Gastroesophageal sphincter (tissue), 4 donors: ENCODE data around the gene TPX2. TPM values are rescaled to one million over a fixed set of nuclear protein-coding genes. Genes with fewer than 3 reads are reported as not detected.

Experiments
- ATAC-seq: fragments of 150-250 bp; one replicate; pipeline ENCODE4 v1.9.1; 2016; ENCODE audit warnings: mild to moderate bottlenecking, moderate library complexity
- H3K27ac ChIP-seq, 4 donors: fragments of 200-600 bp; sonication (generic) in 3 of 4; 1 replicate in 3 of 4; 2 replicates in 1 of 4; pipeline ENCODE4 v1.5.1; 2016 to 2019
- H3K27me3 ChIP-seq: fragments of 200-600 bp; sonication (generic); one replicate; pipeline ENCODE4 v1.5.1; 2019
- H3K36me3 ChIP-seq, 2 donors: fragments of 200-600 bp; sonication (generic); one replicate each; pipeline ENCODE4 v1.5.1; 2019; ENCODE audit warnings: control low read depth in 1 of 2
- H3K4me1 ChIP-seq, 3 donors: fragments of 200-600 bp; sonication (generic); 1 replicate in 2 of 3; 2 replicates in 1 of 3; pipeline ENCODE4 v1.5.1; 2016 to 2019; ENCODE audit warnings: control low read depth in 2 of 3
- H3K4me3 ChIP-seq, 2 donors: fragments of 200-600 bp; sonication (generic); one replicate each; pipeline ENCODE4 v1.5.1; 2019; ENCODE audit warnings: mild to moderate bottlenecking in 1 of 2, moderate library complexity in 1 of 2
- H3K9me3 ChIP-seq, 3 donors: fragments of 200-600 bp; sonication (generic); one replicate each; pipeline ENCODE4 v1.5.1; 2017 to 2019; ENCODE audit warnings: control low read depth in 2 of 3
- CTCF ChIP-seq, 4 experiments: fragments of 200-600 bp in 2 of 4; fragments of 450-650 bp in 2 of 4; sonication (generic) in 1 of 4; IDR thresholded peaks; one replicate each; pipeline ENCODE4 v1.5.1; 2017 to 2019; ENCODE audit warnings: antibody characterized with exemption in 4 of 4, mild to moderate bottlenecking in 2 of 4, moderate library complexity in 2 of 4
- EP300 ChIP-seq: sonication (generic); formaldehyde crosslinking; IDR thresholded peaks from one replicate; pipeline ENCODE4 v1.6.1; 2017; ENCODE audit warnings: antibody characterized with exemption, mild to moderate bottlenecking
- POLR2A ChIP-seq, 2 donors: fragments of 450-650 bp; IDR thresholded peaks; one replicate each; pipeline ENCODE4 v1.6.1; 2017; ENCODE audit warnings: antibody characterized with exemption in 2 of 2, mild to moderate bottlenecking in 2 of 2, moderate library complexity in 1 of 2
- POLR2AphosphoS5 ChIP-seq: sonication (generic); formaldehyde crosslinking; IDR thresholded peaks from one replicate; pipeline ENCODE4 v1.6.1; 2017; ENCODE audit warnings: antibody characterized with exemption
- whole genome bisulfite sequencing, 2 donors: methylation state at CpG; one replicate each; pipeline ENCODE4 v1.1.5; 2018; ENCODE audit warnings: low coverage in 1 of 2; 5-methylcytosine and 5-hydroxymethylcytosine counted together
- total RNA-seq, 4 donors: library from RNA; depleted of rRNA; stranded (reverse); fragments of >200 nt; gene quantifications; one replicate each; pipeline ENCODE4 v1.1.0, GENCODE V29; 2016

The TPX2 gene
- total RNA-seq, 4 donors from 2014 or later: 0.13 to 1.4 (median 0.74) TPM

DNA sequence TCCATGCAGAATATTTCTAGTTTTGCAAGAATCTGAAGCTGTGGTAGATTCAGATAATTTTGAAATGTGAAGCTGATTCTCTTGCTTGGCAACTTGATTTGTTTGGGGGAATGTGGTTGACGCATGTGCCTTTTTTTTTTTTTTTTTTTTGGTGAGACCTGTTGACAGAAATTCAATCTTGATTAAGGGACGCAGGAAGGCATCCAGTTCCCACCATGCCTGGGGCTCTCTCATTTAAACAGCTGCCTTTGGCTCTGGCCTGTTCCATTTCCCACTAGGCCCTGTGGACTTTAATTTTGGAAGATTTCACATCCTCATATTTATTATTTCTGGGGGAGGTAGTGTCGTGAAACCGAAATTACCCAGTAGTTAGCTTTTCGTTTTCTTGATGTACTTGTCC lies 8.6 kb downstream of the TPX2 start:
- Histone ChIP-seq H3K4me1 (peaks cover 0 to 7% (median 0%) of the 10 kb centered on the region in 3 donors), H3K9me3 (no peaks in the 10 kb centered on the region), H3K4me3 (no peak overlapping the region), H3K27me3 (no peaks in the 10 kb centered on the region), H3K36me3 (no peaks in the 10 kb centered on the region), H3K27ac (no peak overlapping the region)
- TF ChIP-seq POLR2A (IDR thresholded peaks at IDR 0.05) (no peak), EP300 (no peak), CTCF (IDR thresholded peaks at IDR 0.05) (no peak), POLR2AphosphoS5 (no peak)
- 20 to 67% methylated on average over 4 to 5 of the region's 5 CpGs for WGBS, 2 donors
- no peak for ATAC-seq

DNA sequence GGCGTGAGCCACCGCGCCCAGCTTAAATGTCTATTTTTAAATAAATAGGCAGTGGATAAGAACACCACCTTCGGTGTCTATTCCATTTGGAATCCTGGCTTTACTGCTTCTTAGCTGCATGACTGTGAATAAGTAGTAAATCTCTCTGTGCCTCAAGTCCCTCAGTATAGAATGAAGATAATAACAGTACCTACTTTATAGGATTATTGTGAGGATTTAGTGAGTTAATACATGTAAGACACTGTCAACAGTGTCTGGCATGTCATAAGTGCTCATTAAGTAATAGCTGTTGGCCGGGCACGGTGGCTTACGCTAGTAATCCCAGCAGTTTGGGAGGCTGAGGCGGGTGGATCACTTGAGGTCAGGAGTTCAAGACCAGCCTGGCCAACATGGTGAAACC lies 10.1 kb downstream of the TPX2 start:
- Histone ChIP-seq H3K4me3 (no peak overlapping the region), H3K36me3 (no peaks in the 10 kb centered on the region), H3K27ac (no peak overlapping the region), H3K9me3 (no peaks in the 10 kb centered on the region), H3K4me1 (peaks cover 0 to 7% (median 0%) of the 10 kb centered on the region in 3 donors), H3K27me3 (no peaks in the 10 kb centered on the region)
- no peak for ATAC-seq
- TF ChIP-seq POLR2AphosphoS5 (no peak), POLR2A (IDR thresholded peaks at IDR 0.05) (no peak), EP300 (no peak), CTCF (IDR thresholded peaks at IDR 0.05) (no peak)
- 87 to 97% methylated on average over 8 of the region's 8 CpGs for WGBS, 2 donors

DNA sequence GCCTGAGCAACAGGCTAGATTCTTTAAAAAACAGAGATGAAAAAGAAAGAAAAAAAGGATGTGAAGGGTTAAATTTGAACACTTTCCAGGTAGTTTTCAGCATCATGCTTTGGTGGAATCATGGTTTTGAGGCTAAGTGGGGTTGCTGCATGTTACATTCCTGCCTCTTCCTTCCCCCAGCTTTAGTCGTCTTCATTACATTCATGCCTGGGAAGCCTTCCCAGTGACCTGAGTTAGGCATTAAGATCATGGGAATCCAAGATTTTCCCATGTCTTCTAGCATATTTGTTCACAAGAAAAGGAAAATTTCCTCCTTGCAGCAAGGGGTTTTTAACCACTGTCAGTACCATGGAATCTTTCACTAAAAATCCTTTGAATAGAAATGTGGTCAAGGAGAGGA lies 12.0 kb downstream of the TPX2 start:
- TF ChIP-seq CTCF (IDR thresholded peaks at IDR 0.05) (no peak), EP300 (no peak), POLR2A (IDR thresholded peaks at IDR 0.05) (no peak), POLR2AphosphoS5 (no peak)
- H3K36me3 ChIP-seq: no peaks in the 10 kb centered on the region
- H3K9me3 ChIP-seq: no peaks in the 10 kb centered on the region
- H3K27ac ChIP-seq: no peak overlapping the region
- 26 to 38% methylated on average over 1 of the region's 1 CpG for WGBS, 2 donors
- H3K4me3 ChIP-seq: no peak overlapping the region
- no peak for ATAC-seq
- peaks cover 0 to 7% (median 0%) of the 10 kb centered on the region in 3 donors for H3K4me1 ChIP-seq
- no peaks in the 10 kb centered on the region for H3K27me3 ChIP-seq

DNA sequence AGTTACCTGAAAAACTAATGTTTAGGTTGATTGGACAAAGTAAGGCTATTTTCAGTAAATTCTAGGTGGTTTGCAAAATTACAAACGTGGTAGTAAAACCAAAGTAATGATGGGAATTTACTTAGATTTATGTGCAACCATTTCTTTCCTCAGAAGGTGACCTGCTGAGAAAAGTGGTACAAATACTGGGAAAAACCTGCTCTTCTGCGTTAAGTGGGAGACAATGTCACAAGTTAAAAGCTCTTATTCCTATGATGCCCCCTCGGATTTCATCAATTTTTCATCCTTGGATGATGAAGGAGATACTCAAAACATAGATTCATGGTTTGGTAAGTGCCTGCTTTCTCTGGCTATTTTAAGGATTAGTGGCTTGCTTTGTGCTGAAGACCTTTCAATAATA lies 18.2 kb downstream of the TPX2 start:
- no peaks in the 10 kb centered on the region for H3K9me3 ChIP-seq
- TF ChIP-seq EP300 (no peak), POLR2A (IDR thresholded peaks at IDR 0.05) (no peak), POLR2AphosphoS5 (no peak), CTCF (IDR thresholded peaks at IDR 0.05) (no peak)
- no peak overlapping the region for H3K27ac ChIP-seq
- ATAC-seq: no peak
- no peaks in the 10 kb centered on the region for H3K4me1 ChIP-seq
- H3K4me3 ChIP-seq: no peak overlapping the region
- no peaks in the 10 kb centered on the region for H3K27me3 ChIP-seq
- 83 to 87% methylated on average over 3 of the region's 3 CpGs for WGBS, 2 donors
- no peaks in the 10 kb centered on the region for H3K36me3 ChIP-seq

- WGBS, 2 donors: 65 to 66% methylated on average over 2 to 4 of the region's 4 CpGs
- no peaks in the 10 kb centered on the region for H3K36me3 ChIP-seq
- no peaks in the 10 kb centered on the region for H3K27me3 ChIP-seq
- no peak for ATAC-seq
- no peaks in the 10 kb centered on the region for H3K9me3 ChIP-seq
- H3K4me1 ChIP-seq: no peaks in the 10 kb centered on the region
- TF ChIP-seq POLR2A (IDR thresholded peaks at IDR 0.05): no peak
- TF ChIP-seq EP300: no peak
- TF ChIP-seq POLR2AphosphoS5: no peak
- TF ChIP-seq CTCF (IDR thresholded peaks at IDR 0.05): no peak
- no peak overlapping the region for H3K27ac ChIP-seq
- H3K4me3 ChIP-seq: no peak overlapping the region
Observed at GRCh38 chr20:31758521-31758920, 19.4 kb downstream of the TPX2 start.
